ENCODE data around the gene NPEPL1. TPM values are rescaled to one million over a fixed set of nuclear protein-coding genes. Genes with fewer than 3 reads are reported as not detected.

Gene NPEPL1
- total RNA-seq, 1 donor from 2014 or later: 29.4 TPM

GRCh38 chr20:58760856-58761255, 68.3 kb downstream of the NPEPL1 start:
- no peaks in the 10 kb centered on the region for H3K9me3 Mint-ChIP-seq
- intact Hi-C loops (cut with micrococcal nuclease): no loop called here
- H3K27ac Mint-ChIP-seq: no peak overlapping the region
- no peak overlapping the region for H3K4me3 Mint-ChIP-seq (ENCODE audit: low read depth)
- H3K36me3 Mint-ChIP-seq (ENCODE audit: low read depth): no peaks in the 10 kb centered on the region
- H3K4me1 Mint-ChIP-seq (ENCODE audit: low read depth): no peaks in the 10 kb centered on the region
- no peak for DNase-seq (ENCODE audit: low spot score)
- H3K27me3 Mint-ChIP-seq (ENCODE audit: low read depth): peaks cover 26% of the 10 kb centered on the region

GRCh38 chr20:58762120-58762519, 69.5 kb downstream of the NPEPL1 start:
- intact Hi-C loops (cut with micrococcal nuclease): no loop called here
- H3K4me1 Mint-ChIP-seq (ENCODE audit: low read depth): no peaks in the 10 kb centered on the region

GRCh38 chr20:58763076-58763475, 70.5 kb downstream of the NPEPL1 start:
- H3K4me3 Mint-ChIP-seq (ENCODE audit: low read depth): no peak overlapping the region
- no peaks in the 10 kb centered on the region for H3K9me3 Mint-ChIP-seq
- H3K27ac Mint-ChIP-seq: no peak overlapping the region
- DNase-seq (ENCODE audit: low spot score): no peak
- intact Hi-C loops (cut with micrococcal nuclease): no loop called here
- H3K27me3 Mint-ChIP-seq (ENCODE audit: low read depth): peaks cover 37% of the 10 kb centered on the region
- H3K36me3 Mint-ChIP-seq (ENCODE audit: low read depth): no peaks in the 10 kb centered on the region
- no peaks in the 10 kb centered on the region for H3K4me1 Mint-ChIP-seq (ENCODE audit: low read depth)

More at GRCh38 chr20:58762120-58762519, 69.5 kb downstream of the NPEPL1 start:
- Mint-ChIP-seq H3K27me3 (ENCODE audit: low read depth) (peaks cover 33% of the 10 kb centered on the region), H3K36me3 (ENCODE audit: low read depth) (no peaks in the 10 kb centered on the region), H3K27ac (no peak overlapping the region), H3K9me3 (no peaks in the 10 kb centered on the region), H3K4me3 (ENCODE audit: low read depth) (no peak overlapping the region)
- DNase-seq (ENCODE audit: low spot score): no peak

Other genes starting within 250 kb of the NPEPL1 start
- gene APCDD1L, start 177.4 kb upstream of the NPEPL1 start, total RNA-seq: not detected in 2 replicates
- 101 and 103 TPM in 2 replicates for gene STX16, start 41.5 kb upstream of the NPEPL1 start, total RNA-seq
- 1.7 and 1.9 TPM in 2 replicates for gene GNAS-AS1, start 158.1 kb downstream of the NPEPL1 start, total RNA-seq
- 598 and 599 TPM in 2 replicates for gene GNAS, start 159.9 kb downstream of the NPEPL1 start, total RNA-seq

Data from activated T-helper 2 cell treated with anti-CD3 and anti-CD28 coated beads, Interferon-gamma antibody, Interleukin-2, Interleukin-4, amounts not matched to agents 10 μg/mL and 5 μg/mL and 100 μg/mL, durations not matched to agents 14 hours and 24 hours and 36 hours (primary cell).